ELR (cell line): Measurements from ENCODE around the gene CACNA2D3.
A peak's percentile ranks its signal among the peaks of the same experiment; 100 is the strongest.

Experiments used
- DNase-seq: peaks from one replicate; pipeline ENCODE4 v3.0.0-alpha.2; 2015; ENCODE audit warnings: low read depth

Gene CACNA2D3

DNA sequence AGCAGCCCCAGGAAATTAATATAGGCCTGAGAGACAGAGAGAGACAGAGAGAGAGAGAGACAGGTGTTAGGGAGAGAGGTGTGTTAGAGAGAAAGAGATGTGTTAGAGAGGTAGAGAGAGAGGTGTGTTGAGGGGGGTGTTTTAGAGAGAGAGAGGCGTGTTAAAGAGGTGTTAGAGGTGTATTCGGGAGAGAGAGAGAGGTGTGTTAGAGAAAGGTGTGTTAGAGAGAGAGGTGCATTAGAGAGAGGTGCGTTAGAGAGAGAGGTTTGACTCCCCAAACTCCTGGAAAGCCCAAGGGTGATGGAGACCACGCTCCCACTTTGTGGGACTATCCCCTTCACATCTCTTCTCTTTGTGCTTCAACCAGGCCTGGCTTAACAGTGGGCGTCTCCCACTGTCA, 95.5 kb downstream of the CACNA2D3 start:
- no peak for DNase-seq

DNA sequence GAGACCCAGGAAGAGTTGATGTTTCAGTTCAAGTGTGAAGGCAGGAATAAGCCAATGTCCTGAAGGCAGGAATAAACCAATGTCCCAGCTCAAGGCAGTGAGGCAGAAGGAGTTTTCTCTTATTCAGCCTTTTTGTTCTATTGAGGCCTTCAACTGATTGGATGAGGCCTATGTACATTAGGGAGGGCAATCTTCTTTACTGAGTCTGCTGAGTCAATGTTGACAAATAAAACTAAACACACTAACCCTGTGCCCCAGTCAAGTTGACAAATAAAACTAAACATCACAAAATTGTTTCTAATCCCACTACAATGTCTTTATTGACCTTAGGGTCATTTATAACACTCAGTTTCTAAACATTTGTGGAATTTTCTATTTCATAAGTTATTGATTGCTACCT, 100.0 kb downstream of the CACNA2D3 start:
- no peak for DNase-seq

DNA sequence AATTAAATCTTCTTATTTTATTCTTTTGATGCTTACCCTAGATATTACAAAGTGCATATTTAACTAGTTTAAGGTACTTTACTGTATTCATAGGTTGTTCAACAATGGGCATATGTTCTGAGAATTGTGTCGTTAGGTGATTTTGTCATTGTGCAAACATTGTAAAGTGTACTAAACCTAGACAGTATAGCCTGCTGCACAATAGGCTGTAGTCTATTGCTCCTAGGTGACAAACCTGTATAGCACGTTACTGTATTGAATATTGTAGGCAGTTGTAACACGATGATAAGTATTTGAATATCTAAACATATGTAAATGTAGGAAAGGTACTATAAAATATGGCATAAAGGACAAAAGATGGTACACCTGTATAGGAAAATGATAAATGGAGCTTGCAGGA, 100.7 kb downstream of the CACNA2D3 start:
- DNase-seq = no peak

DNA sequence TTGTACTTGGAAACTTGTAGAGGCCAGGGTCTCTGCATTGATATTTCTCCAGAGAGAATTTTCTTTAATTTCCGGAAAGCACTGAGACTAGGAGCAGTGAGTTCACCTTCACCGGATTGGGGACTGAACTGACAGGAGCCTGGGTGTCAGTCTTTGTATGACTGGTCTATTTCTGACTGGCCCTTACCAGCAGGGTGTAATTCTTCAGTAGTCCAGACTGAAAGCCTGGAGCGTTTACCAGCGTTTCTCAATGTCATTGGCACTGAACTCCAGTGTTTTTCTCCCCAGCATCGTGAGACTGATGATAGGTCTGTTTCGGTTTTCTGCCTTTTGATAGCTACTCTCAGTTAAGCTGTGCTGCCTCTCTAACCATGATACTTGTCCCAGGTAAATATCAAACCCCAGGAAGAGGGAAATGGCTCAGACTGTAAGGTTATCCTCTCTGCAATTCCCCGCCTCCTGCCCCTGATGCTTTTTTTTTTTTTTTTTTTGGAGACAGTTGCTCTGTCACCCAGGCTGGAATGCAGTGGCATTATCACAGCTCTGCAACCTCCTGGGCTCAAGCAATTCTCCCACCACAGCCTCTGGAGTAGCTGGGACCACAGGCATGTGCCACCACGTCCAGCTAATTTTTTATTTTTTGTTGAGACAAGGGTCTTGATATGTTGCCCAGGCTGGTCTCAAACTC, 103.6 kb downstream of the CACNA2D3 start:
- no peak for DNase-seq

DNA sequence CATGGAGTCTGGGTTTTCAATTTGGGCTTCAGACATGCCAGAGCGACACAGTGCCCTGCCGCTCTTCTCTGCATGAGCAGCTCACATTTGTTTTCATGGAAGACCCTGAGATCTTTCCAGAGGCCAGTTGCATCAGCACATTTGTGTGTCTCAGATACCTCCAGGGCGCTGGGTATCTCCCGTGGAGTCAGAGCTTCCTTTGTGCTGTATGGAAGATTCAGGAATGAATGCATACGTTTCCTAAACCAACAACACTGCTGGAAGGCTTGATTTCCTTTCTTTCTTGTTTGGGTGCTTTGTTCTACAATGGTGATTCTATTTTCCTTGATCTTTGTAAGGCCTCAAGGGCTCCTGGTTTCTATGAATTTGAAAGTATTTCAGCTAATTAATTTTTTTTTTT, 106.5 kb downstream of the CACNA2D3 start:
- no peak for DNase-seq

DNA sequence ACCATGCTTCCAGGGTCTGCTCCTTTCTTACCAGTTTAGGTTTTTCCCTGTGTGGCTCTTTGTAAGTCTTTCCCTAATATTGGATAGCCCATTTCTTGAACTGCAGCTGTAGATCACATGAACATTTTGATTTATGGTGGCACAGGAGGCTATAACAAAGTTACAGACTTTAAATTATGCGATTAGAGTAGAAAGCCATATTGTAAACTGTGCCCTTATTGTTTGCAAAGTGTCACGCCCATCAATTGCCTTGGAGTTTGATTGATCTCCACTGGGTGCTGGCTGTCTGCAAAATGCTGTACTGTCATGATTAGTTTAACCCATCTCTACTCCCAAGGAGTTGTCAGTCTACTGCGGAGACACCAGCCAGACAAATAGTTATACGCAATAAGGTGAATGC, 110.3 kb downstream of the CACNA2D3 start:
- no peak for DNase-seq

DNA sequence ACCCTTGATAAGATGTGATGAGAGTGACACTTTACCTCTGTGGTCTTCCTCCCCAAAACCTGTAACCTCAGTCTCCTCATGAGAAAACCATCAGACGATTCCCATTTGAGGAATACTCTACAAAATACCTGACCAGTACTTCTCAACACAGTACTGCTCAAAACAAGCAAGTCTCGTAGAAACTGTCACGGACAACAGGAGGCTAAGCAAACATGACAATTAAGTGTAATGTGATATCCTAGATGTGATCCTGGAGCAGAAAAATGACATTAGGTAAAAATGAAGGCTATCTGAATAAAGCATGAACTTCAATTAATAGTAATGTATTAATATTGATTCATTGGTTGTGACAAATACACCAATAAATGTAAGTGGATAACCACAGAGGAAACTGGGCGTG, 113.6 kb downstream of the CACNA2D3 start:
- DNase-seq = no peak

DNA sequence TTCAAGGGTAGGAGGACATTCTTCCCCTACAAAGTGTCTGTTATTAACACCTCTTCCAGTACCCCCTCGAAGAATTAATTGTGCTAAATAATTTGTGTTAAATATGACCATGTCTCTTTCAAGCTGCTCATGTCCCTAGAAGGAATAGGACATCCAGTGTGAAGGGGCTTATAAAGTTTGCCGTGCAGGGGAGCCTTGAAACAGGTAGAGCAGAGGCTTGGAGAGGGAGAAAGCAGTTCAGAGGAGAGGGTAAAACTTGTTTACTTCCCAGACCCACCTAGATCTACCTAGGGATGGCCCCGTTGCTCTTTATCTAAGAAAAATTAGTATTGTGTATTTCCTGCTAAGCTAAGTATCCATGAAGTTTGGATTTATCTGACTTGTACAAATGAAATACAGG, 114.8 kb downstream of the CACNA2D3 start:
- DNase-seq = no peak

DNA sequence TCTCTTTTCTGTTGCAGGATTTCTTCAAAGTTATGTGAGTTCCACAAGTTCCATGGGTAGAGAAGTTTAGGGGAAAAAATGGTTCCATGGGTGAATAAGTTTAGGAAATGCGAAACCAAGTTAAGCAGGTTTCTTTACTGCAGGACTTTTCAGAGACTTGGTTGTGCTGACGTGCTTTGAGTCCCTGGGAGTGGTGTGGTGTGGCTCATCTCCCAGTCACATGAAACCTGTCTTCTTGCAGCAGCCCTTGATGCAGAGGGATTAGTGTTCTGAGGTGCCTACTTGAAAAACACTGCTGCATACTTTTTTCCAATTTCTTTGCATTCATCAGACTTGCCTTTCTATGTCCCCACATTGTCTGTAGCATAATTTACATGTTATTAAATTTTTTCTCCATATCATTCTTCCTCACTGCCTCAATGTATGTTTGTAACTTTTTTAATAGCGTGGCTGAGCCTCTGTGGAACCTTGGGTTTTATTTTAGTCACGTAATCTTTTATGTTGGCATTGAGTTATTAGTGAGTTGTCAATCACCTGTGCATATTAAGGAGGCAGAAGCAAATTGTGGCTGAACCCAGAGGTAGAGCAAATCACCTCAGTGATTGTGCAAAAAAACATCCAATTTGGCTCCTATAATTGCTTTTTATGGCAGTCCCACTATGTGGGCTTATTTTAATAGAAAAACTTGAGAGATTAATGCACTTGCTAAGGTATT, 115.6 kb downstream of the CACNA2D3 start:
- DNase-seq = no peak

DNA sequence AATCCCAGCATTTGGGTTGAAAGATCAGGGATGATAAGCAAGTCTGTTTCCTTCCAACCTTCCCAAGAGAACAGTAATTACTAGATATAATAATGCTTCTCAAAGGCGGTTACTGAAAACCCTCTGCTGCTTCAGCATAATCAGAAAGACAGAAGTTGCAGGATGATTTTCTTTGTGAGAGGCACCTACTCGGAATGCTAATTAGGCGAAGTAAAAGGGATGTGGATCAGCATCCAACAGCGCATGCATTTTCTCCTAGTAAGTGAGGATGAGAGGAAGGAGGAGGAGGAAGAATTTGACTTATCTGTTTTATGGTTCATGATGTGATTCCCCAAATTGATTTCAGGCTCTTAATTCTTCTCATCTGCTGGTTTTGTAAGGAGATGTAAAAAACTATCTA, 118.0 kb downstream of the CACNA2D3 start:
- no peak for DNase-seq

DNA sequence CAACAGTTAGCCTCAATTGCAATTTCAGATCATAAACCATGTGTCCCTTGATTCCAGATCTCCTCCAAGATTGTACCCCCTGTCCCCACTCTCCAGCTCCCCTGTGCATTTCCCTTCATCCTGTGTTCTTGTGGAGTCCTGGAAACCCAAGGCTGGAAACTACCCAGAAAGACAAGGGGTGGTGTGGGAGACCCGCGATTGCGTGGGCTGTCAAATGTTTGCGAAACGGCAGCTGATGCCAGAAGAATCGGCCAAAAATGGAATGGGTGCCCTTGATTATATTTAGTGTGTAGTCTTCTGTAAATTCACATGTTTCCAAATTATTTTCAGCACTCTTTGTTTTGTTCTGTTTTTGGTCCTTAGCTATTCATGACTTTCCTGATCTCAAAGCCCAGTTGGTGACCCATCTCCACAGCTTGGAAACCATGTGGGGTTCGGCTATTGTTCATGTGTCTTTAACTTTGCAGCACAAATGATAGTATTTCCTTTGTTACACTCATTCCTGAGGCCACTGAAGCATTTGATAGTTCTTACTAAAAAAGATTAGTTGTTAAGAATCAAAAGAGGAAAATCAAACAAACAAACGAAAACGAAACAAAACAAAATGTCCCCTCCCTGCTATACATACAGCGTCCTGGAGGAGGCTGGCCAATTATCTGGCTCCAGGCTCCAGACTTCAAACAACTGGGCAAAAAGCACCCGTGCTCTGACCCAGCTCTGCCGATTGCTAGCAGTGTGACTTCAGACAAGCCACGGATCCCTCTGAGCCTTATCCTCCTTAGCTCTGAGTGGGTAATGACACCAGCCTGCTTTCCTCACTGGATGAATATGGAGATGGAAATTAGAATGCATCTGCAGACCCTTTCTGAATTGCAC, 120.9 kb downstream of the CACNA2D3 start:
- peak; percentile 2 for DNase-seq

DNA sequence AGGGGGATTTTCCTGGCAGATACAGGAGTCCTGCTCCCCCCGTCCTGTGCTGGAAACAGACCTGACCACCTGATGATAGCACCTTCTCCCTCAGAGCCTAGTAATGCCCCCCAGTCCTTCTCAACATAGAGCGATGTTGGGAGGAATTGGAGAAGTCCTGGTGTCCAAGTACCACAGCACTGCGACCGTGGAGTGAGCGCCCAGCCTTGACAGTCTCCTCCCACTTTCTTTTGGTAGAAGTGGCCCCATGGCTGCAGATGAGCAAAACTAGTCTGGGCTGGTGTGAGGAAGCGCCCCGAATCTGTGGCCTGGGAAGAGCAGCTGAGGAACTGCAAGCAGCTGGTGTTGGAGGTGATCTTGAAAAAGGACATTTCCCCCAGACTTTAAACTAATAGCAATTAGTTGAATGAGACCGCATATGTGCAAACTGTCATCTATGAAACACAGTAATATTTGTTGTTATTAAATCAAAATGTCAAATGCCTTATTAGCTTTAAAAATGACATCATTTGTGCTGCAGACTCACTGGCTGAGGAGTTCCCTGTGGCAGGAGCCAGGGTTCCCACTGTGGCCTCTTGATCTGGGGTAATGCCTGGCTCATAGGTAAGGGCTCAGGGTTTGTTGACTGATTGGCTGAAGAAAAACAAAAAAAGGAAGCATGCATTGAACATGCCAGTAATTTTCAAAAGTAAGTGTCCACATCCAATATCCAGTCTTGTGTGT, 121.8 kb downstream of the CACNA2D3 start:
- no peak for DNase-seq

DNA sequence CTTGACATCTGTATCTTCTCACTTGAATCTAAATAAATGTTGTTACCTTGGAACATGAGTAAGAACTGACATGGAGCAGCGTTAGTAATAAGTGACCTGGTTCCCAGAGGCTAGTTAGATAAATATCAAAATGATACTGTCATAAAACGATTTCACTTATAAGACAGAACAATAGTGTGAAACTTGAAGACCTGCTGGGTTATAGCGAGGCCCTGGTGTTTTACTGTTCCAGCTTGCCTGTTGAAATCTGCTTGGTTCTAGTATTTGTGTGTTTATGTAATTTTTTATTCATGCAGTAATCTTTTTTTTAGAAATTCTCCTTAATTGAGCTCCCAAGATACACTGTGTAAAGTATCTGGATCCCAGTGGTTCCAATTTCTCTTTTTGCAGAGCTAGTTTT, 129.4 kb downstream of the CACNA2D3 start:
- DNase-seq = no peak

DNA sequence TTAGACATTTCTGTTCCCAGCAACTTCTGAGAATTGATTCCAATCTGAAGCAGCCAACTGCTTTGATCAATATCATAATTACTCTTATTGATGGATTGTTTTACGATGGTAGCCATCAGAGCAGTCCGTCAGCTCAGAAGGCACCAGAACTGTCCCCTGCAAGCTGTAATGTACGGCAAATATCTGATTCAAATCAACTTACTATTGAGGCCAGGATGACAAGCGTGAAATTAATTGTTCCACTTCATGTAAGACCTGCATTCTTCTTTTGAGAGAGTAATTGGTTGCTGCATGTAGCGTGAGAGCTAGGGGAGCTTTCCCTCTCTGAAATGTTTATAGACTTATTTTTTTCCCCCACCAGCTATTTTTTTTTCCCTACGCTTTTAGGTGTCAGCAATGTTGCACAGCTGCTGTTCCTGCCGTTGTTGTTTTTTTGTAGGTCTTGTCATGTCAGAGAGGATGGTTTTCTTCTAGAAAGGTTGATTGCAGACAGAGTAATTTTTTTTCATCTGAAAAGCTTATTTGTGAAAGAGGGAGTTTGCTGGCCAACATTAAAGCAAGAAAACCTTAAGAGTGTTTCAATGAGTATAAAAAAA, 134.9 kb downstream of the CACNA2D3 start:
- DNase-seq = no peak

DNA sequence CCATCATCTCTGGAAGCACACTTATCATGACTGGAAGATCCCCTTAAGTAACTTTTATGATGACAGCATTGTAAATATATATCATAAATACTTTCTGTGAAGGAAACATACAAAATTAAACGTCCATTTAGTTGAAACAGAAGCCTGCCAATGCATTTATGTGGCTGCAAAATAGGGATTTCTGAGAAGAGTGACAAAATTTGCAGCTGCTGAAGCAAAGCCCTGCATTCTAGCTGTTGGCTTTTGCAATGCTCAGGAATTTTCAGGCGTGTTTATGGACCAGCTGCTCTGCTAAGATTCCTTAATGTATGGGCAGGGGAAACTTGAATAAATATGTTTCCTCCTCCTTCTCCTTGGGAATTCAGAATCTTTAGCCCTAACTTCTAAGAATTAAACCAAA, 137.3 kb downstream of the CACNA2D3 start:
- DNase-seq = no peak

DNA sequence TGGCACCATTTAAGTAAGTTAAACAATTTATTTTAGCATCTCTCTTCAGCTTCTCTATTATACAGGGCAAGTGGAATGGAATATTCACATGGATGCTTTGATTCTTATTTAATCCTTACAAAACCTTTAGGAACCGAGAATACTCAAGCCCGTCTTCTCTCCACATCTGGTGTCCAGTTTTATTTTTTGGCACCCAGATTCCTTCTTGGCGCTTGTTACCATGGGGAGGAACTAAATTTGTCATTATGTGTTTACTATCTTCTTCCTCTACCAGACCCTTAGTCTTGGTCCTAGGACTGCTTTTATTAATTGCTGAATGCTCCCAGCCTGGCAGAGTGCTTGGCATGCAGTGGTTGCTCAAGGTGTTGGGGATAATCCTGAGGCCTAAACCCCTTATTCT, 138.8 kb downstream of the CACNA2D3 start:
- DNase-seq = no peak

DNA sequence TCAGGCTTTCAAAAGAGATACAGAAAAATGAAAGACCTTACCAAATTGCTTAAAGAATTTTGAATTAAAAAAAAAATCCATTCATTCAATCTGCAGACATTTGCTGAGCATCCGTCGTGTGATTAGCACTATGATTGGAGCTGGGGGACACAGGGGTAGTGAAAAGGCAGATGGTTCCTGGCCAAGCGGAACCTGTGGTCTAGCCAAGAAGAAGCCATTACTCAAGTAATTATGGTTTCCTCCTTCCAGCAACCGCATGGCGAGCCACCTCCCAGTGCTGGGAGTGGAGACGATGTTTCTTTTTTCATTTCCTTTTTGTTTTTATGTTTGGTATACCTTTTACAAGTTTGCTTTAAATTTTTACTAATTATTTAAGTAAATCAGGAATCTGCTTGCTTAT, 140.2 kb downstream of the CACNA2D3 start:
- DNase-seq = no peak

DNA sequence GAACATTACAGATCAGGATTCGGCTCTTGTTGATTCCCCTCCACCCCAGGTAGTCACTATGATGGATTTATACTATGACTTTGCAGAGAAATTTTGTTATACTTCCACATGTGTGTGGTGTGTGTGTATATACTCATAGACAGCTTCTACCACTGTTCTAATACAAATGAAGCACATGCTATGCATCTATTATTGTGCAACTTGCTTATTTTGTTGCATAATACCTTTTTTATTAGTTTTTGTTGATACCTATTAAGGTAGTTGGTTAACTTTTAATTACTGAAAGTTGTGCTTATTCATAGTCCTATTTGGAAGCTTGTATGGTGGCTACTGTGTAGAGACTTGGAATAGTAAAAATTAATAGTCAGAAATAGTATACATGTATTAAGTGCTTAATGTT, 140.6 kb downstream of the CACNA2D3 start:
- DNase-seq = no peak

DNA sequence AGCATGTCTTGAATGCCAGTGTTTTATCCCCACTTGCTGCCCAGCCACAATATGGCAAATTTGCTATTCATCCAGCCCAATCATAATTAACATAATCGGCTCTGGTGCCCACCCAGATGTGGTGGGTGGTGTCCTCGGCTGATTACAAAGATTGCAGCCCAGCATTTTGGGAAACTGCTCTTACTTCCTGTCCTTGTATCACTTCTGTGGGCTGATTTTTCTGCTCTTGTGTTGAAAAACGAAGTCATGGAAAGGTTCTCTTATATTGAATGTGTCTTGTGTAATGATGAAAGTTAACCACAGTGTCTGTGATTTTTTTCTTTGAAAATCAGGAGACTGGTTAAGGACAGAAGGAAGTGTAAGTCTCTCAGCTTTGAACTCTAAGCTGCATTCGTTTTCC, 141.7 kb downstream of the CACNA2D3 start:
- no peak for DNase-seq

DNA sequence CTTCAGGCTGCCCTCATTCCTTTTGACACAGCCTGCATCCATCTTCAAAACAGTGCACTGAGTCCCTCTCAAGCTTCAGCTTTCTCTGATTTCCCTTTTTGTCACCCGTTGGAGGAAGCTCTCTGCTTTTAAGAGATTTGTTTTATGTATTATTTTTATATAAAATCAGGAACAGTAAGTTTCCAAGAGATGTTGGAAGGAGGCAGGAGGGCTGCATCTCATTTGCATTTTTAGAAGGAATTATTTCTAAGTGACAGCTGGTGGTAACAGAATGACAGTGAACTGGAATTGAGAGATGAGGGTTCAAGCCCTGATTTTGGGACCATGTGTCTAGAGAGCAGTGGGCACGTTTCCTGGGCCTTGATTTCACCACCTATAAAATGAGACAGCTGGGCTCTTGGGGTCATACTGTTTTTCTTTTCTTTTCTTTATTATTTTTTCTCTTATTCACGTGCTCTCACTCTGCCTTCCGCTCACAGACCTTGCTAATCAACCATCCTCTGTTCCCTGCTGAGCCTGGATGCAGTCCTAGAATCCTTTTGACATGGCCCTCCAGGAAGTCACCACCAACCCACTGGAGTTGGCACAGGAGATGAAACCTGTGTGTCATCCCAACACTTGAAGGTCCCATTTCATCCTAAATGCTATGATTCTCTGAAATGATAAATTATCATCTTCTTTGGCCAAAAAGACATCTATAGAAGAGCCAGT, 148.6 kb downstream of the CACNA2D3 start:
- no peak for DNase-seq

DNA sequence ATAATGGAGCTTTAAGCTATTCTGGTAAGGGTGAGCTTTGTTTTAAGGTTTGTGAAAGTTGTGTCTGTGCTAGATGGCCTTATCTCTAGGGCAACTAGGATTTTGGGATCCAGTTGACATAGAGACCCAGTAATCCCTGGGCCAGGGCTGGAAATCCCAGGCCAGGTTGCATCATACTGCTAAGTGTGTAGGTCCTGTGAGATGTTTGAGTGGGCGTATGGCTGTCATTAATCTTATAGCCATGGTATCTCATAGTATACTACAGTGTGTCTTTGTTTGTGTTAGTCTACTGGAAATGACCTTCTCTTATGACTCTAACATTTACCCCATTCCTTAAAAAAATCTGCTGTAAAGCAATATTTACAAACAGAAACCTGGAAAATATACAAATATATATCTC, 151.4 kb downstream of the CACNA2D3 start:
- DNase-seq = no peak
